Measurements from ENCODE around the gene WDFY4.

WDFY4 gene

DNA sequence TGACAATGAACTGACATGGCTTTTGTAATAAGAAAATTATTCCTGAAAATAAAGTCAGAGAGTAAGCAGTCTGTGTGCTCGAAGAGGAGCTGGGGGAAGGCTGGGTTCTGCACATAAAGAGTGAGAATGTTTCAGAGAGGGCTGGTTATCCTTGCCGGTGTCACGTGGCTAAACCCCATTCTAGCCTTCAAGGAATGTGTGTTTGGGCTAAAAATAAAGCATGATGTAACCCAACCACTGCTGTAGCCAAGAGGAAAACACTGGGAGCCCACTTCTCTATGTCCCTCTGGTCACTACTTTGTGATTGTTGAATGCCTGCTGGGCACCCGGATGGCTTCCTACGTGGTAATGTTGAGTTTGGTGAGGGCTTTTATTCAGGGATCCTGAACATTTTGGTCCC lies 23.5 kb downstream of the WDFY4 start:
- no peak overlapping the region for H3K4me3 ChIP-seq (ENCODE audit: low read depth, low read length)
- TF ChIP-seq, protein P1, sequence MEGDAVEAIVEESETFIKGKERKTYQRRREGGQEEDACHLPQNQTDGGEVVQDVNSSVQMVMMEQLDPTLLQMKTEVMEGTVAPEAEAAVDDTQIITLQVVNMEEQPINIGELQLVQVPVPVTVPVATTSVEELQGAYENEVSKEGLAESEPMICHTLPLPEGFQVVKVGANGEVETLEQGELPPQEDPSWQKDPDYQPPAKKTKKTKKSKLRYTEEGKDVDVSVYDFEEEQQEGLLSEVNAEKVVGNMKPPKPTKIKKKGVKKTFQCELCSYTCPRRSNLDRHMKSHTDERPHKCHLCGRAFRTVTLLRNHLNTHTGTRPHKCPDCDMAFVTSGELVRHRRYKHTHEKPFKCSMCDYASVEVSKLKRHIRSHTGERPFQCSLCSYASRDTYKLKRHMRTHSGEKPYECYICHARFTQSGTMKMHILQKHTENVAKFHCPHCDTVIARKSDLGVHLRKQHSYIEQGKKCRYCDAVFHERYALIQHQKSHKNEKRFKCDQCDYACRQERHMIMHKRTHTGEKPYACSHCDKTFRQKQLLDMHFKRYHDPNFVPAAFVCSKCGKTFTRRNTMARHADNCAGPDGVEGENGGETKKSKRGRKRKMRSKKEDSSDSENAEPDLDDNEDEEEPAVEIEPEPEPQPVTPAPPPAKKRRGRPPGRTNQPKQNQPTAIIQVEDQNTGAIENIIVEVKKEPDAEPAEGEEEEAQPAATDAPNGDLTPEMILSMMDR (IDR thresholded peaks at IDR 0.05; ENCODE audit: borderline replicate concordance, insufficient read depth, low read depth, low read length) = no peak

DNA sequence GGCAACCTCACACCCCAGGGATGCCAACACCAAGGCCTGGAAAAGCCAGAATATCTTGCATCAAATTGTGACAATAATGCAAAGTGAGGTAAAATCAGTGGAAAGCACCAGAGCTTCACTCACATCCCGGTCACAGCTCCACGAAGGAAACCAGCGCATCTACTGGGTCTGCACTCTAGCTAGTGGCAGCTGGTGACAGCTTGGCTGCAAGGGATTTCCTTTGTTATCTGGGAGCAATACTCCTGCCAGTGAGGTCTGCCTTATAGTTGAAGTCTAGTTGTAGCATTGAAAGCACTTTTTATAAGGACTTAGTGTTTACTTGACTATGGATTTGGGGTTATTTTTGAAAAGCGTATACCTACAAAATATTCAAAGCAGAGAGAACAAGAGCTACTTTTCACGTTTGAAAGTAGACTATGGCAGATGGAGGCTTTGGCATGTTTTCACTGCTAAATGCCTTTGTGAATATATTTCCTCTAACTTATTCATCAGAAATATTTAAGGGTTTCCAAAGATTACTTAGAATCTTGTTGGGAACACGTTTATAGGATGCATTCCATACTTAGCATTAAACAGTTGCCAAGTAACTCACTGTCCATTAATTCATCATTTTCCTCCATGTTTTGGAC lies 26.1 kb downstream of the WDFY4 start:
- TF ChIP-seq, protein P1 (IDR thresholded peaks at IDR 0.05; ENCODE audit: borderline replicate concordance, insufficient read depth, low read depth, low read length) = no peak
- H3K4me3 ChIP-seq (ENCODE audit: low read depth, low read length) = no peak overlapping the region

DNA sequence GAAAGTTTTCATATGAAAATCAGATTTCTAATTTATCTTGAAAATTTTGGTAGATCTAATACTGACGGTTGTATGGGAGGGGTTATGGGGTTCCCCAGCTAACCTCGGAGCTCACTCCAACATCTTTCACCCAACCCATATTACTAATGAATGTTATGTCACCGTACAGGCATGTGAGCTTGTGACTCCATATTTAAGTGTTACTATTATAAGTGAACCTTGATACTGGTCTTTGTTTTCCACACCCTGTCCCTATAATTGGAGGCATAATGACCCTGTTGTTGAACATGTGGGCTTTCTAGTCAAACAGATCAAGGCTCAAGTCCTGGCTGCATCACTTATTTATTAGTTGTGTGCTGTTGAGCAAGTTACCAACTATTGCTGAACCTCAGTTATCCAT lies 27.2 kb downstream of the WDFY4 start:
- TF ChIP-seq, protein P1 (IDR thresholded peaks at IDR 0.05; ENCODE audit: borderline replicate concordance, insufficient read depth, low read depth, low read length) = no peak

DNA sequence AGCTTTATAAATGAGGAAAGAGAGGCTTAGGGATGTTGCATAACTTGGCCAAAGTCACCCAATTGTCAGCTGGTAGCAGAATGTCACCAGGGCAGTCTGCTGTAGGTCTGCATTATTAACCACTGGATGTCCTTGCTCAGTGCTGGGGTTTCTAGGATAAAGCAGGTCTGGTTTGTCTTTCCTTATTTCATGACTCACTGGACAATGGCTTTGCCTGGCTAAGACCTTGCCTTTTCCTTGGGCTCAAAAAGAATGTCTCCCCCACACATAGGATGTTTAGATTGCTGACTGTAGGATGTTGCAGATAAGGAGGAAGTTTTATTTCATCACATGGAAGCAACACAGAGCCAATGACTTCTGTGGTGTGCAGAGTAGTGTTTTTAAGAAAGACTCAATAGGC lies 29.4 kb downstream of the WDFY4 start:
- TF ChIP-seq, protein P1 (IDR thresholded peaks at IDR 0.05; ENCODE audit: borderline replicate concordance, insufficient read depth, low read depth, low read length) = no peak
- no peak overlapping the region for H3K4me3 ChIP-seq (ENCODE audit: low read depth, low read length)

More for the DNA sequence above, 27.2 kb downstream of the WDFY4 start:
- no peak overlapping the region for H3K4me3 ChIP-seq (ENCODE audit: low read depth, low read length)

DNA sequence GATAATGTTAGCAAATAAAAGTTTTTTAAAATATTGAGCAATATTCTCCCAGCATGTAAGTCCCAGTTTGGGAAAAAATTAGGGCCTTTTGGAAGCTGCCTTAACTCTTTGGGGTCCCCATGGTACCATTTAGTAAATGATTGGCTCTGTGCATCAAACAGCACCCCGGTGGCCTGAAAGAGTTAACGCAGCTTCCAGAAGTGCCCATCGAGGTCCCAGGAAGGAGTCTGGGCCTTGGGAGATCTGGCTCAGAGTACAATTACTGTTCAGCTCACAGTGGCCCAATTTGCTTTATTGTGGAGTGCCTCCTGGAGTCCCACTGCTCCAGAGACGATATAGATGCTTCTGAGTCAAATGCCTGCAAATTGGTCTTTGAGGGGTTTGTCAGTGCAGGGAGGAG lies 31.7 kb downstream of the WDFY4 start:
- TF ChIP-seq, protein P1 (IDR thresholded peaks at IDR 0.05; ENCODE audit: borderline replicate concordance, insufficient read depth, low read depth, low read length) = no peak
- no peak overlapping the region for H3K4me3 ChIP-seq (ENCODE audit: low read depth, low read length)

DNA sequence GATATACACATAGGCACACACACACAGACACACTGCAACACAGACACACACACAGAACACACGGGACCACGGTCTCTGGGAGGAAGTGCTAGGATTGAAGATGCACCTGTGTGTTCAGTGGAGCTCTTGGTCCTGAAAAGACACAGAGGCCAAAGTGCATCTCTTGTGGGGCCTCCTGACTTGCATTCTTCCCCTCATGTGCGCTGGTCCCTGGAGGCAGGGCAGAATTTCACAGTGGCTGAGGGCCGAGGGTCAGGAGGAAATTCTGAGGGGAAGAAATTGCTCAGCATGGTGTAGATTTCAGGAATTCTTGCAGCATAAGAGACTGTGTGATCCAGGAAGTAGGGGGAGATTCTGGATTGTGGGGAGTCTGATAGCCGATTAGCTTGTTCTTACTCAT lies 35.9 kb downstream of the WDFY4 start:
- no peak overlapping the region for H3K4me3 ChIP-seq (ENCODE audit: low read depth, low read length)
- TF ChIP-seq, protein P1 (IDR thresholded peaks at IDR 0.05; ENCODE audit: borderline replicate concordance, insufficient read depth, low read depth, low read length) = no peak

Measured in GM12875 (cell line).